ENCODE measurements around the gene WDR26. TPM values are rescaled to one million over a fixed set of nuclear protein-coding genes. Genes with fewer than 3 reads are reported as not detected.

Gene WDR26
- total and polyA plus RNA-seq, 9 of the 15 experiments (the other 6 are each of a cell fraction or from before 2014, with no cell fraction given): 11.5 to 66.0 (median 39.8) TPM

DNA sequence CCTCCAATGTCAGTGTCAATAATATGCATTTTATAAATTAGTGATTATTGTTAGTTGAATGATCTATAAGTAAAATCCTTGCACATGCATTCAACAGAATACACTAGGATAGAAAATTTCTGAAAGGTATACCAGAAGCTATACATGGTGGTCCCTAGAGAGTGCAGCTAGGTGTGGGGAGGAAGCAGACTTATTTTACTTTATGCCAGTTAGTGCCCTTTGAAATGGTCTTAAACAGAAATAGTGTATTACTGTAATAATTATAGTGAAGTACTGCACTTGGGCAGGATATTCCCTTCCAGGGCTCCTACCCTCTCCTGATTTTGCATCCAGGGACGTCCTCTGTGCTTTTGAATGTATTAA lies 23.2 kb upstream of the WDR26 start:
- no peak for FAIRE-seq
- in situ Hi-C loops (cut with MboI): loop anchor here (10.0 kb wide), 1 partner anchor 343 kb away; the partner anchor contains the start of gene FBXO28
- CTCF ChIA-PET (ENCODE audit: low intra/inter-chr PET ratio): interaction anchor here (0.7 to 2.6 kb wide), 5 partner anchors 8 to 760 kb away, joined by 4 to 19 read pairs (median 5); no protein-coding TSS in a partner anchor
- H3K4me3 ChIP-seq: no peak overlapping the region
- no peak for ATAC-seq
- POLR2A ChIA-PET: interaction anchor here (0.7 to 2.3 kb wide), 7 partner anchors 9 to 1054 kb away, joined by 3 to 10 read pairs (median 4); no protein-coding TSS in a partner anchor
- H2AFZ ChIP-seq (ENCODE audit: low read depth, low read length): no peak overlapping the region
- peaks cover 4% of the 10 kb centered on the region for H3K9me1 ChIP-seq (ENCODE audit: control insufficient read depth, insufficient read depth, low read length)
- DNase-seq (ENCODE audit: extremely low read depth in 1 of 4, low spot score in 3 of 4): no peak
- TF ChIP-seq ZNF707 (CRISPR knock-in tag; conservative IDR thresholded peaks at IDR 0.05): 0 out of 2 replicates have a peak, but pooled peaks have one; percentile 13
- TF ChIP-seq TEAD1 (CRISPR knock-in tag; IDR thresholded peaks at IDR 0.05): 0 out of 4 replicates have a peak, but pooled peaks of 1 of the 2 experiments have one; percentile 12
- 0 out of 2 replicates have a peak, but pooled peaks have one; percentile 29 for TF ChIP-seq ELK3 (CRISPR knock-in tag; IDR thresholded peaks at IDR 0.05)
- TF ChIP-seq, protein P1, sequence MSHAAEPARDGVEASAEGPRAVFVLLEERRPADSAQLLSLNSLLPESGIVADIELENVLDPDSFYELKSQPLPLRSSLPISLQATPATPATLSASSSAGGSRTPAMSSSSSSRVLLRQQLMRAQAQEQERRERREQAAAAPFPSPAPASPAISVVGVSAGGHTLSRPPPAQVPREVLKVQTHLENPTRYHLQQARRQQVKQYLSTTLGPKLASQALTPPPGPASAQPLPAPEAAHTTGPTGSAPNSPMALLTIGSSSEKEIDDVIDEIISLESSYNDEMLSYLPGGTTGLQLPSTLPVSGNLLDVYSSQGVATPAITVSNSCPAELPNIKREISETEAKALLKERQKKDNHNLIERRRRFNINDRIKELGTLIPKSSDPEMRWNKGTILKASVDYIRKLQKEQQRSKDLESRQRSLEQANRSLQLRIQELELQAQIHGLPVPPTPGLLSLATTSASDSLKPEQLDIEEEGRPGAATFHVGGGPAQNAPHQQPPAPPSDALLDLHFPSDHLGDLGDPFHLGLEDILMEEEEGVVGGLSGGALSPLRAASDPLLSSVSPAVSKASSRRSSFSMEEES (CRISPR knock-in tag; IDR thresholded peaks at IDR 0.05): no peak
- no peak for TF ChIP-seq ATF6 (CRISPR knock-in tag; IDR thresholded peaks at IDR 0.05)
- TF ChIP-seq, protein P2, sequence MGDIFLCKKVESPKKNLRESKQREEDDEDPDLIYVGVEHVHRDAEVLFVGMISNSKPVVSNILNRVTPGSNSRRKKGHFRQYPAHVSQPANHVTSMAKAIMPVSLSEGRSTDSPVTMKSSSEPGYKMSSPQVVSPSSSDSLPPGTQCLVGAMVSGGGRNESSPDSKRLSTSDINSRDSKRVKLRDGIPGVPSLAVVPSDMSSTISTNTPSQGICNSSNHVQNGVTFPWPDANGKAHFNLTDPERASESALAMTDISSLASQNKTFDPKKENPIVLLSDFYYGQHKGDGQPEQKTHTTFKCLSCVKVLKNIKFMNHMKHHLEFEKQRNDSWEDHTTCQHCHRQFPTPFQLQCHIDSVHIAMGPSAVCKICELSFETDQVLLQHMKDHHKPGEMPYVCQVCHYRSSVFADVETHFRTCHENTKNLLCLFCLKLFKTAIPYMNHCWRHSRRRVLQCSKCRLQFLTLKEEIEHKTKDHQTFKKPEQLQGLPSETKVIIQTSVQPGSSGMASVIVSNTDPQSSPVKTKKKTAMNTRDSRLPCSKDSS (IDR thresholded peaks at IDR 0.05; ENCODE audit: low read depth, partially characterized antibody): no peak
- 88% methylated on average over 1 of the region's 1 CpG for WGBS (ENCODE audit: insufficient coverage, low coverage, missing lambda C conversion rate)
- no peak overlapping the region for H3K27ac ChIP-seq (ENCODE audit: extremely low read depth, low read depth, low read length)
- no peaks in the 10 kb centered on the region; a peak in 1 of 5 replicates for H3K27me3 ChIP-seq (ENCODE audit: control insufficient read depth in 2 of 2, insufficient read depth in 2 of 2, low read length in 2 of 2)
- no TSS peak for BruUV-seq (replicated peaks)
- peaks cover 12 to 23% of the 10 kb centered on the region in 2 experiments for H3K4me1 ChIP-seq (replicated peaks in 1 of 2; ENCODE audit: control insufficient read depth in 2 of 2, insufficient read depth in 2 of 2, low read length in 2 of 2)
- H3K36me3 ChIP-seq (ENCODE audit: control insufficient read depth, insufficient read depth, low read length): peaks cover 7% of the 10 kb centered on the region; the same call in 2 of the 3 replicates
- no peak overlapping the region for H3K4me2 ChIP-seq (ENCODE audit: insufficient read depth, low read length)
- H3K9me3 ChIP-seq (replicated peaks; ENCODE audit: control insufficient read depth, insufficient read depth, low read depth, low read length): no peaks in the 10 kb centered on the region
- H3K79me2 ChIP-seq (ENCODE audit: control insufficient read depth, insufficient read depth, low read length): no peaks in the 10 kb centered on the region
- H4K20me1 ChIP-seq (replicated peaks; ENCODE audit: control insufficient read depth, insufficient read depth, low read length): peaks cover 6% of the 10 kb centered on the region; the same call in 1 of the 2 replicates
- no peak overlapping the region for H3K9ac ChIP-seq (ENCODE audit: insufficient read depth in 1 of 2, low read depth in 2 of 2, low read length in 2 of 2)
- intact Hi-C loops (cut with micrococcal nuclease): loop anchor here (1.0 to 2.0 kb wide), 4 partner anchors 25 to 341 kb away; partner anchors contain the start of gene NVL

Measured in K562 (cell line).